Left lung (tissue), 10 donors: ENCODE results near the gene PRUNE2. TPM values are rescaled to one million over a fixed set of nuclear protein-coding genes. Genes with fewer than 3 reads are reported as not detected.

Experiments used
- ATAC-seq: fragments of 200-7000 bp; cut with Tn5 transposase; one replicate; pipeline ENCODE4 v1.9.1; 2020; ENCODE audit warnings: moderate library complexity
- DNase-seq, 4 donors: peaks; one replicate each; pipeline ENCODE4 v3.0.0-alpha.2; 2013 to 2020
- H3K27ac ChIP-seq, 2 donors: fragments of 200-600 bp; sonication (generic) in 1 of 2; one replicate each; pipeline versions ENCODE4 v1.5.0 to v1.8.0; 2020 to 2021
- H3K27me3 ChIP-seq, 2 donors: fragments of 200-600 bp; sonication (generic) in 1 of 2; one replicate each; pipeline versions ENCODE4 v1.5.0 to v1.8.0; 2020 to 2021
- H3K36me3 ChIP-seq, 2 donors: fragments of 200-600 bp; sonication (generic) in 1 of 2; one replicate each; pipeline versions ENCODE4 v1.5.0 to v1.8.0; 2020 to 2021
- H3K4me1 ChIP-seq, 2 donors: fragments of 200-600 bp; one replicate each; pipeline ENCODE4 v1.8.0; 2021
- H3K4me3 ChIP-seq, 2 donors: fragments of 200-600 bp; sonication (generic) in 1 of 2; one replicate each; pipeline versions ENCODE4 v1.5.0 to v1.8.0; 2020 to 2021; ENCODE audit warnings: mild to moderate bottlenecking in 1 of 2
- H3K9me3 ChIP-seq, 2 donors: fragments of 200-600 bp; sonication (generic) in 1 of 2; one replicate each; pipeline versions ENCODE4 v1.5.0 to v1.8.0; 2020 to 2021
- intact Hi-C, 2 donors: fragments of 100-400 bp; cut with DNase I; formaldehyde crosslinking; loops; one replicate each; pipeline versions ENCODE4 v1.11.2 to v1.14.2; 2022
- polyA plus RNA-seq, 6 donors: library from polyadenylated mRNA; unstranded; fragments of 120-200 nt; gene quantifications; one replicate each; pipeline ENCODE4 v1.2.1, GENCODE V29; 2013; ENCODE audit not compliant: insufficient read length in 6 of 6
- total RNA-seq, 2 donors: library from RNA; stranded (reverse); fragmentation: NEBNext Ultra II Directional; extraction: Animal tissue kit (Norgen Biotek cat#: 25700); gene quantifications; one replicate each; pipeline ENCODE4 v1.2.1, GENCODE V29; 2021
- TF ChIP-seq, protein P1 (sequence below), 2 donors: fragments of 200-600 bp; sonication (generic) in 1 of 2; IDR thresholded peaks; one replicate each; pipeline versions ENCODE4 v1.5.0 to v1.8.0; 2021; ENCODE audit warnings: antibody characterized with exemption in 2 of 2
- donor health status: DM: no; HTN: yes; CAD: no.
- donor health status: DM: no; HTN: no; CAD: no.

Gene PRUNE2
- total and polyA plus RNA-seq, 8 donors: 2.0 to 17.7 (median 4.1) TPM

GRCh38 chr9:76891279-76891678 lies 14.6 kb downstream of the PRUNE2 start:
- Histone ChIP-seq H3K27ac (no peak overlapping the region), H3K36me3 (no peaks in the 10 kb centered on the region), H3K4me3 (no peak overlapping the region), H3K27me3 (no peaks in the 10 kb centered on the region), H3K4me1 (no peaks in the 10 kb centered on the region), H3K9me3 (no peaks in the 10 kb centered on the region)
- DNase-seq (no peak), ATAC-seq (no peak)
- intact Hi-C loops: no loop called here
- TF ChIP-seq, protein P1, sequence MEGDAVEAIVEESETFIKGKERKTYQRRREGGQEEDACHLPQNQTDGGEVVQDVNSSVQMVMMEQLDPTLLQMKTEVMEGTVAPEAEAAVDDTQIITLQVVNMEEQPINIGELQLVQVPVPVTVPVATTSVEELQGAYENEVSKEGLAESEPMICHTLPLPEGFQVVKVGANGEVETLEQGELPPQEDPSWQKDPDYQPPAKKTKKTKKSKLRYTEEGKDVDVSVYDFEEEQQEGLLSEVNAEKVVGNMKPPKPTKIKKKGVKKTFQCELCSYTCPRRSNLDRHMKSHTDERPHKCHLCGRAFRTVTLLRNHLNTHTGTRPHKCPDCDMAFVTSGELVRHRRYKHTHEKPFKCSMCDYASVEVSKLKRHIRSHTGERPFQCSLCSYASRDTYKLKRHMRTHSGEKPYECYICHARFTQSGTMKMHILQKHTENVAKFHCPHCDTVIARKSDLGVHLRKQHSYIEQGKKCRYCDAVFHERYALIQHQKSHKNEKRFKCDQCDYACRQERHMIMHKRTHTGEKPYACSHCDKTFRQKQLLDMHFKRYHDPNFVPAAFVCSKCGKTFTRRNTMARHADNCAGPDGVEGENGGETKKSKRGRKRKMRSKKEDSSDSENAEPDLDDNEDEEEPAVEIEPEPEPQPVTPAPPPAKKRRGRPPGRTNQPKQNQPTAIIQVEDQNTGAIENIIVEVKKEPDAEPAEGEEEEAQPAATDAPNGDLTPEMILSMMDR (IDR thresholded peaks at IDR 0.05): no peak

GRCh38 chr9:76887951-76888350 lies 18.0 kb downstream of the PRUNE2 start:
- intact Hi-C loops: no loop called here
- TF ChIP-seq, protein P1 (IDR thresholded peaks at IDR 0.05): no peak
- no peaks in the 10 kb centered on the region for H3K4me1 ChIP-seq
- ATAC-seq: no peak
- H3K4me3 ChIP-seq: no peak overlapping the region
- H3K27me3 ChIP-seq: no peaks in the 10 kb centered on the region
- no peaks in the 10 kb centered on the region for H3K9me3 ChIP-seq
- DNase-seq: no peak
- no peaks in the 10 kb centered on the region for H3K36me3 ChIP-seq
- no peak overlapping the region for H3K27ac ChIP-seq

DNA sequence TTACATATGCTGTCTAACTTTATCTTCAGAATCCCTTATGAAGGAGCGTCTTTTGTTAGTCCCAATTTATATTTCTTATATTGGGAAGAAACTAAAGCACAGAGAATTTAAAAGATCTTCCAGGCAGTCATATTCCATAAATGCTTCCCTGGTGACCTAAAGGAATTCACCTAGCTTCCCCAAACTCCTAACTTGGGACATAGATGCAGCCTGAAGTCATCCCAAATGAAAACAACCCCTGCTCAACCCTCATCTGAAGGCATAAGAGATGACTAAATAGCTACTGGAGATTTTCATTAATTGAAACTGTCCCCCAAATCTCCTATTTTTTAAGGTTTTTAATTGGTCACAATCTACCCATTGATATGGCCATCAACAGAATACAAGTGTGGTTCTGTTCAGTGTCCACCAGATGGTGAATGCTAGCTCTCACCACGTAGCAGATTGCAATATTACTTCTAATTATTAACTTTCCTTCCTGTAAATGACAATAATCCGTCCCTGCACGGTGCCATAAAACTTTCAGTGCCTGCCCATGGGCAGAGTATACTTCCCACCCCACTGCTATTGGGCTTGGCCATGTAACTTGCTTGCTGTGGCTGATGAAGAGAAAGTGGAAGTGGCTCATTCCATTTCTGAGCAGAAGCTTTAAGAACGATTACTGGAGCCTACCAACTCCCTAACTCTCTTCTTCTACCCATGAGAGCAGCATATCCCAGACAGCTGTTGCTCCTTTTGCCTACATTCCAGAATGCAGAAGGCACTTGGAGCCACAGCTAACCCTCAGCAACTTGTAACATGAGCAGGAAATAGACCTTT lies 18.7 kb downstream of the PRUNE2 start:
- no peak for ATAC-seq
- no peaks in the 10 kb centered on the region for H3K9me3 ChIP-seq
- H3K27me3 ChIP-seq: no peaks in the 10 kb centered on the region
- H3K27ac ChIP-seq: no peak overlapping the region
- DNase-seq: no peak
- no peak overlapping the region for H3K4me3 ChIP-seq
- intact Hi-C loops: no loop called here
- TF ChIP-seq, protein P1 (IDR thresholded peaks at IDR 0.05): no peak
- no peaks in the 10 kb centered on the region for H3K36me3 ChIP-seq
- H3K4me1 ChIP-seq: no peaks in the 10 kb centered on the region

DNA sequence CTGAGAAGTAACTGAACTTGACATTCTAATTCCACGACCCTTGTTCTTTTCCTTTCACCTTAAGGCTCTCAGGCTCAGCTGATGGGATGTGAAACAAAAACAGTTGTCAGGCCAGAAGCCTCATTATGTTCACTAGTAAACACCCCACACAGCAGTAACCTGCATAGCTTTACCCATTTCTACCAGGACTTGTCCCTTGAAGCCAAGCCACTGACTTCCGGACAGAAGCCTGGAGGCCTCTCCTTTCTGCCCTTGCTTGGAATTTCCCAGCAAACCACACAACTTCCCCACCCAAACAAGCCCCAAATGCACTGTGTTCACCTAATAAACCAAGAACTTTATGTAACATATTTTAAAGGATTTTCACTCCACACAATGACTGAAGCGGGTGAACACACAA lies 19.6 kb downstream of the PRUNE2 start:
- ATAC-seq (no peak), DNase-seq (no peak)
- Histone ChIP-seq H3K36me3 (no peaks in the 10 kb centered on the region), H3K4me3 (no peak overlapping the region), H3K9me3 (no peaks in the 10 kb centered on the region), H3K27me3 (no peaks in the 10 kb centered on the region), H3K27ac (no peak overlapping the region), H3K4me1 (no peaks in the 10 kb centered on the region)
- TF ChIP-seq, protein P1 (IDR thresholded peaks at IDR 0.05): no peak
- intact Hi-C loops: no loop called here

DNA sequence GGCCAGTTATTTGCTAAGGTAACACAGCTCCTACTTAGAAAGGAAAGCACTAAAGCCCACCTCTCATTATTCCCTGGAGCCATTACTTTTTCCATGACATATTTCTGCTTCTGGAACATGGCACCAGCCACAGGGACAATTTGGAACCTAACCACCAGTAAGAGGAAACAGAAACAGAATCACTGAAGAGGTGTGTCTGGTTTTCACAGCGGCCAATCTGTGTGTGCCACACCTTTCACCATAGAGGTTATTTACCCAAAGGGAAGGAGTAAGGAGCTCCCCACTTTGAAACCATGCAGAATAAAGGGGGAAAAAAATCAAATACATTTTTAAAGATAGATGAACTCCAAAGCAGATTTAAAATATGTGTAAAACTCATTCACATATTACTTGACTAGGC lies 21.1 kb downstream of the PRUNE2 start:
- TF ChIP-seq, protein P1 (IDR thresholded peaks at IDR 0.05): no peak
- ATAC-seq (no peak), DNase-seq (no peak)
- Histone ChIP-seq H3K4me3 (no peak overlapping the region), H3K27ac (no peak overlapping the region), H3K4me1 (no peaks in the 10 kb centered on the region), H3K36me3 (no peaks in the 10 kb centered on the region), H3K9me3 (no peaks in the 10 kb centered on the region), H3K27me3 (no peaks in the 10 kb centered on the region)
- intact Hi-C loops: no loop called here
